Thyroid gland (tissue), 4 donors: Measurements from ENCODE around the gene KCTD2. TPM values are rescaled to one million over a fixed set of nuclear protein-coding genes. Genes with fewer than 3 reads are reported as not detected.

Experiments
- DNase-seq, 2 donors: peaks; one replicate each; pipeline ENCODE4 v3.0.0-alpha.2; 2019
- H3K27ac ChIP-seq, 3 donors: fragments of 200-600 bp; sonication (generic); 1 replicate in 2 of 3; 2 replicates in 1 of 3; pipeline ENCODE4 v1.5.1; 2016 to 2019; ENCODE audit warnings: mild to moderate bottlenecking in 1 of 3, moderate library complexity in 1 of 3
- H3K27me3 ChIP-seq: fragments of 200-600 bp; sonication (generic); one replicate; pipeline ENCODE4 v1.5.1; 2019
- H3K36me3 ChIP-seq, 2 donors: fragments of 200-600 bp; sonication (generic); one replicate each; pipeline ENCODE4 v1.5.1; 2016 to 2019
- H3K4me1 ChIP-seq, 2 donors: fragments of 200-600 bp; sonication (generic); one replicate each; pipeline ENCODE4 v1.5.1; 2017 to 2019
- H3K4me3 ChIP-seq, 3 donors: fragments of 200-600 bp; sonication (generic); replicated peaks in 1 of 3; 1 replicate in 2 of 3; 2 replicates in 1 of 3; pipeline ENCODE4 v1.5.1; 2016; ENCODE audit warnings: mild to moderate bottlenecking in 1 of 3
- H3K9me3 ChIP-seq: fragments of 200-600 bp; sonication (generic); one replicate; pipeline ENCODE4 v1.5.1; 2017
- CTCF ChIP-seq, 6 experiments: fragments of 200-600 bp in 3 of 6; fragments of 450-650 bp in 3 of 6; sonication (generic) in 3 of 6; IDR thresholded peaks; one replicate each; pipeline ENCODE4 v1.5.1; 2016 to 2019; ENCODE audit warnings: antibody characterized with exemption in 6 of 6, mild to moderate bottlenecking in 2 of 6, inconsistent platforms in 1 of 6, moderate library complexity in 1 of 6
- POLR2A ChIP-seq, 2 donors: fragments of 450-650 bp; IDR thresholded peaks; one replicate each; pipeline ENCODE4 v1.6.1; 2017; ENCODE audit warnings: antibody characterized with exemption in 2 of 2, mild to moderate bottlenecking in 2 of 2, moderate library complexity in 1 of 2
- WGBS, 2 donors: methylation state at CpG; one replicate each; pipeline ENCODE4 v1.1.5; 2017; 5-methylcytosine and 5-hydroxymethylcytosine counted together
- intact Hi-C: fragments of 100-400 bp; cut with DNase I; formaldehyde crosslinking; loops from one replicate; pipeline ENCODE4 v1.15.1; 2023
- total RNA-seq, 4 donors: library from RNA; depleted of rRNA; stranded (reverse); fragments of >200 nt; gene quantifications; one replicate each; pipeline ENCODE4 v1.2.3, GENCODE V29; 2016

Gene KCTD2
- total RNA-seq, 4 donors from 2014 or later, result 33.6 to 48.6 (median 41.7) TPM

DNA sequence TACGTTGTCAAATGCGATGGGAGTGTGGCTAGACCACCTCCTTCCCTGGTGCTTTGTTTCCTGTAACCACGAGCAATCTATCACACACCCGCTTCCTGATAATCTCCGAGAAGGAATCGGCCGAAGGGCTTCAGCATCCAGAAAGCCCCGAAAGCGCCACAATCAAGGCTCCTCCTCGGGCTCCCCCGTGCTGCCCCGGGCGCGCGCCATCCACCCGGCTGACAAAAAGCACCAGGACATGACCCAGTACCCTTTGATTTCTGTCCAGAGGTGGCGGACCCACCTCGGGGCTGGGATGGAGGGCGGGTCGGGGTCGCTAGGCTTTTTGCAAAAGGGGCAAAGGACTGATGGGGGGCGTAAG is 62.0 kb downstream of the KCTD2 start:
- H3K27ac ChIP-seq, result peak overlapping the region in 1 of 3 donors; percentile 76
- no peaks in the 10 kb centered on the region for H3K27me3 ChIP-seq
- DNase-seq, result no peak
- intact Hi-C loops, result no loop called here
- 19 to 29% methylated on average over 16 of the region's 22 CpGs for WGBS, 2 donors
- H3K36me3 ChIP-seq, result no peaks in the 10 kb centered on the region
- TF ChIP-seq CTCF (IDR thresholded peaks at IDR 0.05) (no peak), POLR2A (IDR thresholded peaks at IDR 0.05) (no peak)
- H3K4me1 ChIP-seq, result peaks cover 22 to 52% of the 10 kb centered on the region in 2 donors
- H3K9me3 ChIP-seq, result no peaks in the 10 kb centered on the region
- H3K4me3 ChIP-seq, result peak overlapping the region in 1 of 3 donors; percentile 66

- Histone ChIP-seq H3K4me3 (peak within 1 kb of the TSS; percentile 47 to 74 (median 66)), H3K9me3 (no peaks in the 10 kb centered on the region), H3K27me3 (no peaks in the 10 kb centered on the region), H3K4me1 (peaks cover 22 to 50% of the 10 kb centered on the region in 2 donors), H3K27ac (peak within 1 kb of the TSS; percentile 56 to 76 (median 65)), H3K36me3 (no peaks in the 10 kb centered on the region)
- TF ChIP-seq POLR2A (IDR thresholded peaks at IDR 0.05) (peak in 1 of 2 donors; percentile 85), CTCF (IDR thresholded peaks at IDR 0.05) (peak in 1 of 6 experiments; percentile 5)
- DNase-seq, result peak; percentile 92 to 93
- WGBS, 2 donors, result 0 to 1% methylated on average over 4 to 9 of the region's 68 CpGs
- intact Hi-C loops, result loop anchor here (5.0 kb wide), 3 partner anchors 47 to 147 kb away; partner anchors contain the start of gene SUMO2
Measured at GRCh38 chr17:75109407-75110233, 62.6 kb downstream of the KCTD2 start, which contains the start of gene ARMC7. Gene ARMC7 (plus strand): TSS chr17:75109969. CDS start chr17:75110289, 320 bp downstream.

DNA sequence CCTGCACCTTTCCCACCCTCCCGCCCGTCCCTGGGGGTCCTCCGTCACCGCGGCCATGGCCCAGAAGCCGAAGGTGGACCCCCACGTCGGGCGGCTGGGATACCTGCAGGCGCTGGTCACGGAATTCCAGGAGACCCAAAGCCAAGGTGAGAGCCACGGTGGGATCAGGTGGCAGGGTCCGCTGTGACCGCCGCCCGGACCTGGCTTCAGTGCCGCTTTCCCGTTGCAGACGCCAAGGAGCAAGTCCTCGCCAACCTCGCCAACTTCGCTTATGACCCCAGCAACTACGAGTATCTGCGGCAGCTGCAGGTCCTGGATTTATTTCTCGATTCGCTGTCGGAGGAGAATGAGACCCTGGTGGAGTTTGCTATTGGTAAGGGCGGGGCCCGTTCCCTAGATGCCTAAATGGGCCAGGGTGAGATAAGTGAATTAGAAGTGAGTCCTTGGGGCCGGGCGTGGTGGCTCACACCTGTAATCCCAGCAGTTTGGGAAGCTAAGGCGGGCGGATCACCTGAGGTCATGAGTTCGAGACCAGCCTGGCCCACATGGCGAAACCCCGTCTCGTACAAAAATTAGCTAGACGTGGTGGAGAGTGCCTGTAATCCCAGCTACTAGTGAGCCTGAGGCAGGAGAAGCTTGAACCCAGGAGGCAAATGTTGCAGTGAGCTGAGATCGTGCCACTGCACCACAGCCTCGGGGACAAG is 63.4 kb downstream of the KCTD2 start:
- peak; percentile 30 to 31 for DNase-seq
- no peaks in the 10 kb centered on the region for H3K9me3 ChIP-seq
- H3K36me3 ChIP-seq, result no peaks in the 10 kb centered on the region
- intact Hi-C loops, result loop anchor here (5.0 kb wide), 3 partner anchors 48 to 148 kb away; partner anchors contain the start of gene SUMO2
- 27 to 43% methylated on average over 21 to 31 of the region's 40 CpGs for WGBS, 2 donors
- peaks cover 22 to 50% of the 10 kb centered on the region in 2 donors for H3K4me1 ChIP-seq
- H3K4me3 ChIP-seq, result peak overlapping the region; percentile 47 to 74 (median 66)
- TF ChIP-seq POLR2A (IDR thresholded peaks at IDR 0.05), result no peak
- no peak for TF ChIP-seq CTCF (IDR thresholded peaks at IDR 0.05)
- no peaks in the 10 kb centered on the region for H3K27me3 ChIP-seq
- peak overlapping the region; percentile 56 to 76 (median 65) for H3K27ac ChIP-seq

DNA sequence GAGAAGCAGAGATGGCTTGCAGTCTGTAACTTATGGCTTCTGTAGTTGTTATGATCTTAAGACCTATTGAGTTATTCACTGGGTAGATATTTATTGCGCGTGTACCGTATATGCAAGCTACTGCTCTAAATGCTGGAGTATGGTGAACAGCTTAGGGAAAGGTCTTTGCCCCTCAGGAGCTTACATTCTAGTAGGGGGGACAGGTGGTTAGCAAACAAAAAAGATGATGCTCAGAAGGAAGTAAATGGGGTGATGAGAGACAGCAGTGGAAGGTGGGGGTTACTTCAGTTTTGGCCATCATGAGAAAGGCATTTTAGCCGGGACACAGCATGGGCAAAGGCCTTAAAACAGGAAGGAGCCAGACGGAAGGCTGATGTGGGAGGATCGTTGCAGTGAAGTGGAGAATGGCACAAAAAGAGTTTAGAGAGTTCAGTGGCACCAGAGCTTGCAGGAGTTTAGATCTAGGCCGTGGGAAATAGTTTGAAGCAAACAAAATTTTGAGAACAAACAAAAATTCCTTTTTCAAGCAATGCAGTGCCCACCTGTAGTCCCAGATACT is 64.8 kb downstream of the KCTD2 start:
- no peak for DNase-seq
- Histone ChIP-seq H3K27ac (no peak overlapping the region), H3K36me3 (no peaks in the 10 kb centered on the region), H3K4me1 (peaks cover 22 to 52% of the 10 kb centered on the region in 2 donors), H3K9me3 (no peaks in the 10 kb centered on the region), H3K27me3 (no peaks in the 10 kb centered on the region), H3K4me3 (no peak overlapping the region)
- intact Hi-C loops, result loop anchor here (5.0 kb wide), 3 partner anchors 50 to 150 kb away; partner anchors contain the start of gene SUMO2
- WGBS, 2 donors, result 83 to 87% methylated on average over 7 of the region's 7 CpGs
- TF ChIP-seq POLR2A (IDR thresholded peaks at IDR 0.05) (no peak), CTCF (IDR thresholded peaks at IDR 0.05) (no peak)
